Esophagus muscularis mucosa (tissue), 4 donors: ENCODE data around the gene FAM153A. TPM values are rescaled to one million over a fixed set of nuclear protein-coding genes. Genes with fewer than 3 reads are reported as not detected.
"Not testable (repeated sequence)": the region's sequence is repeated elsewhere in the genome, so short reads cannot be mapped to it uniquely, and the experiment has no call there.

Source experiments
- DNase-seq: peaks from one replicate; pipeline ENCODE4 v3.0.0-alpha.2; 2017; ENCODE audit errors: extremely low spot score
- H3K27ac ChIP-seq, 4 donors: fragments of 200-600 bp; sonication (generic); replicated peaks in 1 of 4; 1 replicate in 3 of 4; 2 replicates in 1 of 4; pipeline ENCODE4 v1.5.1; 2016 to 2019; ENCODE audit warnings: mild to moderate bottlenecking in 1 of 4
- H3K27me3 ChIP-seq, 4 donors: fragments of 200-600 bp; sonication (generic); one replicate each; pipeline versions ENCODE4 v1.5.1 to v1.6.0; 2016 to 2019
- H3K36me3 ChIP-seq, 4 donors: fragments of 200-600 bp; sonication (generic); one replicate each; pipeline ENCODE4 v1.5.1; 2016 to 2019
- H3K4me1 ChIP-seq, 4 donors: fragments of 200-600 bp; sonication (generic); one replicate each; pipeline ENCODE4 v1.5.1; 2016 to 2019
- H3K4me3 ChIP-seq, 4 donors: fragments of 200-600 bp; sonication (generic); 1 replicate in 2 of 4; 2 replicates in 2 of 4; pipeline ENCODE4 v1.5.1; 2016 to 2019; ENCODE audit warnings: mild to moderate bottlenecking in 4 of 4, moderate library complexity in 1 of 4
- H3K9me3 ChIP-seq, 4 donors: fragments of 200-600 bp; sonication (generic); 1 replicate in 3 of 4; 2 replicates in 1 of 4; pipeline ENCODE4 v1.5.1; 2016 to 2019
- WGBS: methylation state at CpG from one replicate; pipeline ENCODE4 v1.1.5; 2018; 5-methylcytosine and 5-hydroxymethylcytosine counted together
- intact Hi-C: fragments of 100-400 bp; cut with DNase I; formaldehyde crosslinking; loops from one replicate; pipeline ENCODE4 v1.15.1; 2023
- total RNA-seq, 4 donors: library from RNA; depleted of rRNA; stranded (reverse); fragments of >200 nt; gene quantifications; one replicate each; pipeline versions ENCODE4 v1.1.0 to v1.2.1, GENCODE V29; 2016

Gene FAM153A
- total RNA-seq, 4 donors from 2014 or later: 0.83 to 7.8 (median 2.4) TPM

DNA sequence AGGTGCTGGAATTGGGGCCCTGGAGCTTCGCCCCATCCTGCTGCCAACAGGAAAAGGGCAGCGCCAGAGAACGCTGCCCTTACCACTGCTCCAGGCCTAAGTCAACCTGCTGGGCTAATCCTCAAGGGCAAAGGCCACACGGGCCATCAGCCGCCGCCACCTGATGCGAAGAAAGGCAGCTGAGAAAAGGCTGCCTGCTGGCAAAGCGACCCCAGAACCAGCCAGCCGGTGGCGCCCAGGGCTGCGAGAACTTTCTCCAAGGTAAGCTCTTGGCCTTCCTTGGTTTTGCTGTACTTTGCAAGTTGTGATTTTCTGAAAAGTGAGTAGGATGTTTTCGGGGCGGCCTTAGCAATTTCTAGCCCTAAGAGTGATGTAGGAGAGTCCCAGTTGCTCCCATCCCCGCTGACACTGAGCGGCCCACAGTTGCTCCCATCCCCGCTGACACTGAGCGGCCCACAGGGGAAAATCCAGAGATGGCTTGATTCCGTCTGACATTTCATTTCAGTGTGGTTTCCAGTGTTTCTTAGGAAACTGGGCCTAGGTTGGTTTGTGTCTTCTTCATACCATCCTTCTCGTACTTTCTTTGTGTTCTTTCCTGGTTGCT lies 15.6 kb upstream of the FAM153A start:
- H3K27ac ChIP-seq, DNase-seq, H3K4me1 ChIP-seq, H3K27me3 ChIP-seq, H3K4me3 ChIP-seq, intact Hi-C loops, H3K36me3 ChIP-seq, H3K9me3 ChIP-seq: not testable (repeated sequence)
- no CpG with 5 or more reads among the region's 19 CpGs for WGBS

DNA sequence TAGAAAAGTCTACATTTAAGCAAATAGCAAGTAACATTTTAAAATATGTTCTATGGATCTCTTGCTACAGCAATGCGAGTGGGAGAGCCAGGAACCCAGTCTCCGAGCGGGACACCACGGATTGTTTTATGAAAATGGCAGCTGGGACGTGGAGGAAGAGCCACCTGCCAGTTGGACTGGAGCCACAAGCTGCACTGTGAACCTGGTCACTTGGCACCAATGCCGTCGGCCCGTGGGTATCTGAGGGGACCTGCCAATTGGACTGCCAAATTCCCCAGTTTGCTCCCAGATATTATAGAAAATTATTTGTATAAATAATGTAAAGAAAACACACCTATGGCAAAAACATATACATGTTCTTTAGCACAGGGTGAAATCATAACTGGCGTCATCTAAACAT lies 10.6 kb upstream of the FAM153A start:
- intact Hi-C loops, H3K27me3 ChIP-seq, DNase-seq, H3K36me3 ChIP-seq, H3K4me1 ChIP-seq, H3K4me3 ChIP-seq, H3K27ac ChIP-seq, H3K9me3 ChIP-seq: not testable (repeated sequence)
- WGBS: 80% methylated on average over 1 of the region's 9 CpGs

DNA sequence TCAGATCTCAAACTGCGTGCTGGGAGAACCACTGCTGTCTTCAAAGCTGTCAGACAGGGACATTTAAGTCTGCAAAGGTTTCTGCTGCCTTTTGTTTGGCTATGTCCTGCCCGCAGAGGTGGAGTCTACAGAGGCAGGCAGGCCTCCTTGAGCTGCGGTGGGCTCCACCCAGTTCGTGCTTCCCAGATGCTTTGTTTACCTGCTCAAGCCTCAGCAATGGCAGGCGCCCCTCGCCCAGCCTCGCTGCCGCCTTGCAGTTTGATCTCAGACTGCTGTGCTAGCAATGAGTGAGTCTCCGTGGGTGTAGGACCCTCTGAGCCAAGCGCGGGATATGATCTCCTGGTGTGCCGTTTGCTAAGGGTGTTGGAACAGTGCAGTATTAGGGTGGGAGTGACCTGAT lies 8.9 kb upstream of the FAM153A start:
- DNase-seq, H3K36me3 ChIP-seq, H3K27me3 ChIP-seq, intact Hi-C loops, H3K27ac ChIP-seq, H3K9me3 ChIP-seq, H3K4me3 ChIP-seq, H3K4me1 ChIP-seq: not testable (repeated sequence)
- no CpG with 5 or more reads among the region's 12 CpGs for WGBS

DNA sequence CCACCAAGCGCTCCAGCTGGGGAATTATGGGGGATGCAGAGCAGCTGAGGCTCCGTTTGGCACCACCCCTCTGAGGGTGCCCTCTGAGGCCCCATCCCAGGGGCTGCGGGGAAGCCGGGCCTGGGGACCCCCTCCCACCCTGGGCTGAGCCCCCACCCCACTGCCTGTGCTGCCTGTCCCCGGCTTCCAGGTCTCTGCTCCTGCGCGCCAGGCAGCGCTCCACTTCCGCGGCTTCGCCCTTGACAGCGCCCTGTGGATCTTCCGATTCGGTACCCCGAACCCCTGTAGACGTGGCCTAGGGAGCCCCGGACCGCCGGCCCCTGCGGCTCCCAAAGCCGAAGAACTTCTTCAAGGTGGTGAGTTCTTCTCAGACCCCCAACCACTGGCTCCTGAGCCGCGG lies 530 bp downstream of the FAM153A start:
- H3K4me1 ChIP-seq, DNase-seq, H3K27ac ChIP-seq, H3K36me3 ChIP-seq, H3K27me3 ChIP-seq, H3K4me3 ChIP-seq, H3K9me3 ChIP-seq, intact Hi-C loops: not testable (repeated sequence)
- no CpG with 5 or more reads among the region's 23 CpGs for WGBS

DNA sequence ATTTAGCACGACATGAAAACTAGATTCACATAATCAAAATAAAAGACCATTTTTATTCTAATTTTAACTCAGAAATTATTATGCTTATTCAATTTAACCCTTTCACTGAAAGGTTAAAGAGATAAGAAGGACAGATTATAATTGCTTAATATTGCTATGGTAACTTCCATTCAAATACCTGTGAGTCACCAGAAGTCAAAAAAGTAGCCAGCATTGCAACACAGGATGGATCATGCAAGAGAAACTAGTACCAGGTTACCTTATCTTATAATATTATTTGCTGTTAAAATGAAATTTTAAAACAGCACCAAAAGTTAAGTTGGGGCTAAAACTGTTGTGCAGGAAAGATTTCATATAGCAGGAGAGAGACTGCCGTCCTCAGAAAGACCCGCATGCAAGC lies 11.5 kb downstream of the FAM153A start:
- H3K4me1 ChIP-seq, H3K9me3 ChIP-seq, H3K4me3 ChIP-seq, H3K27ac ChIP-seq, H3K36me3 ChIP-seq, H3K27me3 ChIP-seq, DNase-seq, intact Hi-C loops: not testable (repeated sequence)
- WGBS: 95% methylated on average over 1 of the region's 3 CpGs

DNA sequence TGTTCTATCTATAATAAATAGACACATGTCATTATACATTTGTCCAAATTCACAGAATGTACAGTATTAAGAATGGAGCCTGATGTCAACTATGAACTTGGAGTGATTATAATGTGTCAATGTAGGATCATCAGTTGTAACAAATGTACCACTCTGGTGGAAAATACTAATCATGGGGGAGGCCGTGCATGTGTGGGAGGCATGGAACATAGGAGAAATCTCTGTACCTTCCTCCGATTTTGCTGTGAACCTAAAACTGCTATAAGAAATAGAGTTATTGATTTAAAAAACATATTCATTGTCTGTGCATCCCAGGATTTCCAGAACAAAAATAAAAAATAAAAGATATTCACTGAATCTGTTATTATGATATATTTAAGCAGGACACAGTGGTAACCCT lies 12.1 kb downstream of the FAM153A start:
- WGBS: 90% methylated on average over 2 of the region's 2 CpGs
- intact Hi-C loops, H3K27ac ChIP-seq, H3K4me3 ChIP-seq, H3K27me3 ChIP-seq, H3K36me3 ChIP-seq, H3K9me3 ChIP-seq, H3K4me1 ChIP-seq, DNase-seq: not testable (repeated sequence)

DNA sequence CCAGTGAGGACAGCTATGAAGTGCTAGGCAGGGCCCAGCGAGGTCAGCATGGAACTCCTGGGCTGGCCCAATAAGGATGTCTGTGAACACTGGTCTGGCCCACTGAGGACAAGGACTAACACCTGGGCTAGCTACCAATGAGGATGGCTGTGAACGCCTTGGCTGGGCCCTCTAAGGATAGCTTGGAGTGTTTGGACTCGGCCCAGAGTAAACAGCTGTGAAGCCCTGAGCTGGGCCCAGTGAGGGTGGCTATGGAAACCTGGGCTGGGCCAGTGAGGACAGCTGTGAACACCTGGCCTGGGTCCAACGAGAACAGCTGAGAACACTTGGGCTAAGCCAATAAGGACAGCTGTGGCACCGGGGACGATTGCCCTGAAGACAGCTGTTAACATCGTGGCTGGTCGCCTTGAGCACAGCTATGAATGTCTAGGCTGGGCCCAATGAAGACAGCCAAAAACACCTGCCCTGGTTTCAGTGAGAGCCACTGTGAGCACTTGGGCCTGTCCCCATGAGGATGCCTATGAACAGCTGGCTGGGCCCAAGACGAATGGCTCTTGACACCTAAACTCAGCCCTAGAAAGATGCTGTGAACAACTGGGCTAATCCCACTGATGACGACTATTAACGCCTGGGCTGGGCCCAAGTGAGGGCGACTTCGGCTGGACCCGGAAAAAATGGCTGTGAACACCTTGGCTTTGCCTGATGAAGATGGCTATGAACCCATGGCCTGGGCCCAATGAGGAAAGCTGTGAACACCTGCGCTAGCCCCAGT lies 18.8 kb downstream of the FAM153A start:
- DNase-seq, H3K27me3 ChIP-seq, H3K4me1 ChIP-seq, H3K36me3 ChIP-seq, H3K27ac ChIP-seq, H3K4me3 ChIP-seq, intact Hi-C loops, H3K9me3 ChIP-seq: not testable (repeated sequence)
- no CpG with 5 or more reads among the region's 15 CpGs for WGBS

DNA sequence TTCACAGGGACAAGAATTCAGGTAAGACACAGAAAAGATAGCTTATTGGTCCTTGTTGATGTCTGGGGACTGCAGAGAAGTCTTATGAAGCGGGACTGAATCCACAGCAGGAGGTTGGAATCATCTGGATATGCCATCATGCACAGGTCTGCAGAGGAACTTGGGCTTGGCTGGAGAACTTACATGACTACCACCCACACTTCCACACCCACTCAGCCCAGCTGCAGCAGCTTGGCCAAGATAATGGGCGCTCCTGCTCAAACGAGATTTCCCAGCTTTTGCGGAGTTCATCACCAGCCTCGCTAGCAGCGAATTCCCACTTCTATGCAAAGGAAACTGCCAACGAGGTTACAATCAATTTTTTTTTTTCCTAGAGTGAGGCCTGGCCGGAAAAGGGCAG lies 21.7 kb downstream of the FAM153A start:
- DNase-seq, H3K4me3 ChIP-seq, intact Hi-C loops, H3K36me3 ChIP-seq, H3K4me1 ChIP-seq, H3K27ac ChIP-seq, H3K9me3 ChIP-seq, H3K27me3 ChIP-seq: not testable (repeated sequence)
- WGBS: 86% methylated on average over 8 of the region's 8 CpGs

DNA sequence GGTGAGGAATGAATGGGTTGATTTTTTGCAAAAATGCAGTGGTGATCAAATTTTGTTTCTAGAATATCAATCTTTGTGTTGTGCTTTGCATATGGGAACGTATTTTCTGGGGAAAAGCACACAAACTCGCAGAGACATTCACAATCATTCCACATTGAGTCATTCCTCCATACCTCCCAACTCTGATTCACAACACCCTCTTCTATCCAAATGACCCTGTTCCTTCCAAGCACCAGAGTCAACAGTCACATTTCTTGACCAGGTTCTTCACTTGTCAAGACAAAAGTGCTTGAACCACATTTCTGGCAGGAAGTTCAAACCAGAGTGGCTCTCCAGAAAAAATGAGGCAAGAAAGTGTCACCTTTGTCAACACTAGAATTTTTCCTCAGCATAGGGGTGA lies 35.3 kb downstream of the FAM153A start:
- WGBS: no CpG with 5 or more reads among the region's 2 CpGs
- H3K36me3 ChIP-seq, DNase-seq, H3K27me3 ChIP-seq, H3K4me1 ChIP-seq, H3K9me3 ChIP-seq, H3K27ac ChIP-seq, H3K4me3 ChIP-seq, intact Hi-C loops: not testable (repeated sequence)

DNA sequence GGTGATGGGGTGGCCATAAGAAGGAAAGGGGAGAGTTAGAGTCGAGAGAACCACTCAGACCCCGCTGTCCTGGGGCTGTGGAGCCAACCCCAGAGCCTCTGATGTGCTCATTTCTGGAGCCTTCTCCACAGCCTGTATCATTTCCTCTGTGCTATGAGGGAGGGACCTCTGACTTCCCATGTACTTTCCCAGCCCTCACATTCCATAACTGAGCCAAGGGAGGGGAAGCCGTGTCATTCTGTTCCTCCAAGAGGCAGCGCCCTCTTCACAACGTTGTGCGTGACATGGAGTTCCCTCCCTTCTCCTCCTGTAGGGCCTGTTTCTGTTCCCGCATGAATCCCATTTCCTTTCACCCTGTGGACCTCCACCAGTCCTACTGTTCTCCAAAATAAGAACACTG lies 57.8 kb downstream of the FAM153A start:
- H3K4me3 ChIP-seq, H3K27ac ChIP-seq, intact Hi-C loops, DNase-seq, H3K27me3 ChIP-seq, H3K4me1 ChIP-seq, H3K9me3 ChIP-seq, H3K36me3 ChIP-seq: not testable (repeated sequence)
- WGBS: no CpG with 5 or more reads among the region's 7 CpGs

DNA sequence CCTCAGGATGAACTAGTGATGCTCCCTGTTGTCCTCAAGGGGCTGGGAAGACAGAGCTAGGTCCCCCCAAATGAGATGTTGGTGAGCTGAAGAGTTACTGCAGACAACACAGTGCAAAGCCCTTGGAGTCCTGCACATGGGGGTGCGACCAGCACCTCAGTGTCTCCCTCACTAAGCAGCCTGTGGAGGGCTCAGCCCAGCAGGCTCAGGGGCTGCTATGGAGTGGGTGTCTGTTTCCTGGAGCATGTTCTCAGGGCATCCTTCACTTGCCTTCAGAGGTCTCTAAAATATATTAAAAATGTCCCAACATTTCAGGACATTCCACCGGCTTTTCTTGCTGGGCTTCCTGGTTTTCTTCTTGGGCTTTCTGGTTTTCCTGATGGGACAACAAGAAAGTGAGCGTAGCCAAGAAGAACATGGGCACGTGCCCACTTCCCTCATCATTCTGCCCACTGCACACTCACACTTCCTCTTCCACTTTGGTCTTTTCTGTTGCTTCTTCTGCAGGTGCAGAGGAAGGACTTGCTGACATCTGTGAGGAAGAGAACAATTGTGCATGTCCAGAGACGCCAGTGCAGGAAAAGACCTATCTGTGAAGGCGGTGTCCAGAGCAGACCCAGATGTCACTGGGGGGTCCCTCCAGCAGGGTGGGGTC lies 58.7 kb downstream of the FAM153A start:
- no CpG with 5 or more reads among the region's 6 CpGs for WGBS
- not testable (repeated sequence) for H3K27ac ChIP-seq

DNA sequence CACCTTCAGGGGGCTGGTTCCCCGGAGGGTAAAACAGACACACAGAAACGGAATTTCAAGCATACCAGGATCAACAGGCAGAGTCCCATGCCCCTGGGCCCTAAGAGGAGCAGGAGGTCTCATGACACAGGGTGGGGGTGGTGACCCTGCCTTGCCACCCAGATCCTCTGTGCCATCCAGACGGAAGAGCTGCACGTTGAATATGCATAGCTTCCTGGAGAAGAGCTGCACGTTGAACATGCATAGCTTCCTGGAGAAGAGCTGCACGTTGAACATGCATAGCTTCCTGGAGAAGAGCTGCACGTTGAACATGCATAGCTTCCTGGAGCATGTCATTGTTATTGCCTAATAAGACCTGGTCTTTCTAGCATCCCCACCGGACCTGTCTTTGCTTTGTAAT lies 59.9 kb downstream of the FAM153A start:
- WGBS: 100% methylated on average over 1 of the region's 8 CpGs
- H3K27ac ChIP-seq, H3K9me3 ChIP-seq, H3K27me3 ChIP-seq, H3K36me3 ChIP-seq, intact Hi-C loops, DNase-seq, H3K4me3 ChIP-seq, H3K4me1 ChIP-seq: not testable (repeated sequence)

More for the DNA sequence above, 58.7 kb downstream of the FAM153A start:
- H3K27me3 ChIP-seq, H3K4me3 ChIP-seq, intact Hi-C loops, DNase-seq, H3K4me1 ChIP-seq, H3K9me3 ChIP-seq, H3K36me3 ChIP-seq: not testable (repeated sequence)

DNA sequence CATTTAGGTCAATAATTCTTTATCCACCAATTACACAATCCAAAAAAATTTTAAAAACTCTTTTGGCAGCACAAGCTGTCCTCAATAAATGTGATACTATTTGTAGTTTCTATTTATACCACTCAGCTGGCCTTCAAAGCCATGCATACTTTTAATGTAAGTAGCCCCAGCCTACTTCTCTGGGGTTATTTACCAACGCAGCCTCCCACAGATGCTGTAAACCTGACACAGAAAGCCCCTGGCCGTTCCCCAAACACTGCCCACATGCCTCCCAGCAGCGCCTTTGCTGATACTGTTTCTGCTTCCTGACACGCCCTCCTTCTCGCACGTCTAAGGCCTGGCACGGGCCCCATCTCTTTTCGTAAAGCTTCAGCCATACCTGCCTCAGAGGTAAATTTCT lies 62.7 kb downstream of the FAM153A start:
- no CpG with 5 or more reads among the region's 8 CpGs for WGBS
- intact Hi-C loops: not testable (repeated sequence)

More for the DNA sequence above, 62.7 kb downstream of the FAM153A start:
- not testable (repeated sequence) for H3K9me3 ChIP-seq, H3K27ac ChIP-seq, H3K36me3 ChIP-seq, H3K27me3 ChIP-seq, H3K4me3 ChIP-seq, DNase-seq, H3K4me1 ChIP-seq
